ENCODE results near the gene DGKI.

DGKI gene

GRCh38 chr7:137847568-137848050 lies 835 bp upstream of the DGKI start:
- DNase-seq (ENCODE audit: low read depth, low spot score): no peak
- TF ChIP-seq YY1 (IDR thresholded peaks at IDR 0.05; ENCODE audit: insufficient read depth, insufficient read length): no peak
- no peak for TF ChIP-seq ZNF274 (IDR thresholded peaks at IDR 0.05; ENCODE audit: low read depth, low read length)
- no peak for TF ChIP-seq SUZ12 (IDR thresholded peaks at IDR 0.05; ENCODE audit: extremely low read depth, insufficient read depth, insufficient read length)
- Histone ChIP-seq H3K4me3 (ENCODE audit: insufficient read length, low read depth) (peak overlapping the region; percentile 39), H3K9me3 (ENCODE audit: insufficient read depth, low read length) (peaks cover 5% of the 10 kb centered on the region; the same call in 1 of the 2 replicates), H3K9ac (ENCODE audit: insufficient read length, low read depth) (no peak overlapping the region), H3K27me3 (ENCODE audit: insufficient read depth, insufficient read length) (peaks cover 57% of the 10 kb centered on the region), H3K4me1 (ENCODE audit: insufficient read depth, insufficient read length) (no peaks in the 10 kb centered on the region), H3K36me3 (ENCODE audit: insufficient read depth, insufficient read length, low read length) (no peaks in the 10 kb centered on the region)

DNA sequence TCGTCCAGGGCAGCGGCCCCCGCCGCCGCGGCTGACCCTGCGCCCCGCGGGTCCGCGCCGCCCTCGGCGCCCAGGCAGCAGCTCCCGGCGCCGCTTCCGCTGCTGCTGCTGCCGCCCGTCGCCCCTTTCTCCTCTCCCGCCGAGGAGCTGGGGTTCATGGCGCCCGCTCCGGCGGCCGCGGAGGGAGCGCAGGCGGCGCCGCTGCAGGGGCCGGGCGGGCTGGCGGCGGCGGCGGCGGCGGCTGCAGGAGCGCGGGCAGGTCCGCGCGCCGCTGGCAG lies 286 bp downstream of the DGKI start:
- TF ChIP-seq ZNF274 (IDR thresholded peaks at IDR 0.05; ENCODE audit: low read depth, low read length) (no peak), SUZ12 (IDR thresholded peaks at IDR 0.05; ENCODE audit: extremely low read depth, insufficient read depth, insufficient read length) (peak; percentile 53)
- no peaks in the 10 kb centered on the region for H3K36me3 ChIP-seq (ENCODE audit: insufficient read depth, insufficient read length, low read length)
- H3K9me3 ChIP-seq (ENCODE audit: insufficient read depth, low read length): peaks cover 5% of the 10 kb centered on the region; the same call in 1 of the 2 replicates
- no peaks in the 10 kb centered on the region for H3K4me1 ChIP-seq (ENCODE audit: insufficient read depth, insufficient read length)
- DNase-seq (ENCODE audit: low read depth, low spot score): no peak
- peaks cover 57% of the 10 kb centered on the region for H3K27me3 ChIP-seq (ENCODE audit: insufficient read depth, insufficient read length)
- peak overlapping the region; percentile 30 for H3K4me3 ChIP-seq (ENCODE audit: insufficient read length, low read depth)
- H3K9ac ChIP-seq (ENCODE audit: insufficient read length, low read depth): no peak overlapping the region

- Histone ChIP-seq H3K9me3 (ENCODE audit: insufficient read depth, low read length) (no peaks in the 10 kb centered on the region), H3K4me1 (ENCODE audit: insufficient read depth, insufficient read length) (peaks cover 1% of the 10 kb centered on the region), H3K36me3 (ENCODE audit: insufficient read depth, insufficient read length, low read length) (no peaks in the 10 kb centered on the region), H3K4me3 (ENCODE audit: insufficient read length, low read depth) (no peak overlapping the region), H3K27me3 (ENCODE audit: insufficient read depth, insufficient read length) (peaks cover 57% of the 10 kb centered on the region), H3K9ac (ENCODE audit: insufficient read length, low read depth) (no peak overlapping the region)
- TF ChIP-seq SUZ12 (IDR thresholded peaks at IDR 0.05; ENCODE audit: extremely low read depth, insufficient read depth, insufficient read length): no peak
- TF ChIP-seq ZNF274 (IDR thresholded peaks at IDR 0.05; ENCODE audit: low read depth, low read length): no peak
- no peak for TF ChIP-seq YY1 (IDR thresholded peaks at IDR 0.05; ENCODE audit: insufficient read depth, insufficient read length)
- DNase-seq (ENCODE audit: low read depth, low spot score): no peak
These were observed 1.9 kb downstream of the DGKI start for GRCh38 chr7:137844677-137845425.

DNA sequence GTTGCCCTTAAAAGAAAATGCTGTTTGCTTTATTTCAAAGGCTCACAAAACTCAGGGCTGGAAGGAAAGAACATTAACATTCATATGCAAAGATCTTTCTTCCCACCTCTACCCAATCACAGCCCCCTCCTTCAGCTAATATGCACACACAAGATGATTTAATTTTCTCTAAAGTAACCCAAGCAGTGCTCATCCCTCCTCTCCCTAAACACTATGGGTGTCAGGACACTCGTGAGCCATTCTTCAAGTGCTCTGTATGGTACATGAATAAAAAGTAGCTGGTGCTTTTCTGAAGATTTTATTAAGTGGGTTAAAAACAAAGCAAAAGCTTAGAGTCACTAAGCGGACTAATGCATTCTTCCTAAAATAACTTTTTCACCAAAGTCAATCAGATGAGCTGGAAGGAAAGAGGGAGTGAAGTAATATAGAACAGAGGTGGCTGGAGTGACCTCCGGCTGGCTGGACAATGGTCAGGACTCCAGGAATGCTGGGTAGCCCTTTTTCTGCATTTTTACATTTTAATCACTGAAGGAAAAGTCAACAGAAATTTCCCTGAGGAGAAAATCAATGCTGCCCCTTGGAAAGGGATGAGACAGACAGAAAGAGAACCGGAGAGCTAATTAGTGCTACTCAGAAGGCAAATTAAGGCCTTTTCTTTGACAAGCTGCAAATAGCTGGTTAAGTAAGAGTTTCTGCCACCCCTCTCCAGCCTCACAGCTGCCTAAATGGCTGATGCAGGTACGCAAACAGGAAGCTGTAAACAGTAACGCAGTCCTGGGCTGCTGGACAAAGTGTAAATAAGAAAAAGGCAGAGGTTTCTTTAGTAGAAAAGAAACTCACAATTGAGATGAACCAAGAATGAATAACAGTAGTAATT lies 6.6 kb downstream of the DGKI start:
- peaks cover 1% of the 10 kb centered on the region for H3K4me1 ChIP-seq (ENCODE audit: insufficient read depth, insufficient read length)
- no peaks in the 10 kb centered on the region for H3K9me3 ChIP-seq (ENCODE audit: insufficient read depth, low read length)
- TF ChIP-seq SUZ12 (IDR thresholded peaks at IDR 0.05; ENCODE audit: extremely low read depth, insufficient read depth, insufficient read length) (no peak), ZNF274 (IDR thresholded peaks at IDR 0.05; ENCODE audit: low read depth, low read length) (no peak), YY1 (IDR thresholded peaks at IDR 0.05; ENCODE audit: insufficient read depth, insufficient read length) (no peak)
- no peak overlapping the region for H3K9ac ChIP-seq (ENCODE audit: insufficient read length, low read depth)
- H3K36me3 ChIP-seq (ENCODE audit: insufficient read depth, insufficient read length, low read length): no peaks in the 10 kb centered on the region
- no peak for DNase-seq (ENCODE audit: low read depth, low spot score)
- peaks cover 15% of the 10 kb centered on the region for H3K27me3 ChIP-seq (ENCODE audit: insufficient read depth, insufficient read length)
- H3K4me3 ChIP-seq (ENCODE audit: insufficient read length, low read depth): no peak overlapping the region

- peaks cover 2% of the 10 kb centered on the region for H3K27me3 ChIP-seq (ENCODE audit: insufficient read depth, insufficient read length)
These were observed 8.0 kb downstream of the DGKI start for GRCh38 chr7:137838706-137839315.

DNA sequence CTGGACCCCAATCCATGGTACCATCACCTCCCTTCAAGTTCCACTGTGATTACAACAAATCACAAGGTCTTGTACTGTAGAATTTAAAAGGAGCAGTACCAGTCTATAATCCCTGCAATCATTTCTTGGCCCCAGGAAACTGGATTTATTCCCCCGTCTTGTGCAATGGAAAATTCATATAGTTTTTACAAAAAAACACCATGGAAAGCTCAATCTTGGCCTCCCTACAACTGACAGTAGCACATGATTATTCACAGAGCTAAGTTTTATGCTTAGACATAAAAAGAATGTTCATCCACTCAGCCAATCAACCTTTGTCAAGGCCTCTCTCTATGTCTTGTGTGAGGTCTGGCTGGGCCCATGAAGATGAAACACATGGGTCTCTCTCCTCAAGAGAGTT lies 10.2 kb downstream of the DGKI start:
- Histone ChIP-seq H3K4me1 (ENCODE audit: insufficient read depth, insufficient read length) (peaks cover 1% of the 10 kb centered on the region), H3K36me3 (ENCODE audit: insufficient read depth, insufficient read length, low read length) (no peaks in the 10 kb centered on the region), H3K27me3 (ENCODE audit: insufficient read depth, insufficient read length) (no peaks in the 10 kb centered on the region), H3K4me3 (ENCODE audit: insufficient read length, low read depth) (no peak overlapping the region), H3K9me3 (ENCODE audit: insufficient read depth, low read length) (peaks cover 13% of the 10 kb centered on the region), H3K9ac (ENCODE audit: insufficient read length, low read depth) (no peak overlapping the region)
- no peak for DNase-seq (ENCODE audit: low read depth, low spot score)
- TF ChIP-seq YY1 (IDR thresholded peaks at IDR 0.05; ENCODE audit: insufficient read depth, insufficient read length): no peak
- no peak for TF ChIP-seq SUZ12 (IDR thresholded peaks at IDR 0.05; ENCODE audit: extremely low read depth, insufficient read depth, insufficient read length)
- TF ChIP-seq ZNF274 (IDR thresholded peaks at IDR 0.05; ENCODE audit: low read depth, low read length): no peak

More at GRCh38 chr7:137838706-137839315, 8.0 kb downstream of the DGKI start:
- no peak overlapping the region for H3K4me3 ChIP-seq (ENCODE audit: insufficient read length, low read depth)
- no peak for DNase-seq (ENCODE audit: low read depth, low spot score)
- H3K9ac ChIP-seq (ENCODE audit: insufficient read length, low read depth): no peak overlapping the region
- no peaks in the 10 kb centered on the region for H3K9me3 ChIP-seq (ENCODE audit: insufficient read depth, low read length)
- peaks cover 1% of the 10 kb centered on the region for H3K4me1 ChIP-seq (ENCODE audit: insufficient read depth, insufficient read length)
- no peak for TF ChIP-seq SUZ12 (IDR thresholded peaks at IDR 0.05; ENCODE audit: extremely low read depth, insufficient read depth, insufficient read length)
- TF ChIP-seq ZNF274 (IDR thresholded peaks at IDR 0.05; ENCODE audit: low read depth, low read length): no peak
- TF ChIP-seq YY1 (IDR thresholded peaks at IDR 0.05; ENCODE audit: insufficient read depth, insufficient read length): no peak
- H3K36me3 ChIP-seq (ENCODE audit: insufficient read depth, insufficient read length, low read length): no peaks in the 10 kb centered on the region

- Histone ChIP-seq H3K4me1 (ENCODE audit: insufficient read depth, insufficient read length) (peaks cover 1% of the 10 kb centered on the region), H3K4me3 (ENCODE audit: insufficient read length, low read depth) (no peak overlapping the region), H3K36me3 (ENCODE audit: insufficient read depth, insufficient read length, low read length) (no peaks in the 10 kb centered on the region), H3K27me3 (ENCODE audit: insufficient read depth, insufficient read length) (no peaks in the 10 kb centered on the region), H3K9me3 (ENCODE audit: insufficient read depth, low read length) (peaks cover 17% of the 10 kb centered on the region), H3K9ac (ENCODE audit: insufficient read length, low read depth) (no peak overlapping the region)
- no peak for DNase-seq (ENCODE audit: low read depth, low spot score)
- TF ChIP-seq ZNF274 (IDR thresholded peaks at IDR 0.05; ENCODE audit: low read depth, low read length) (no peak), YY1 (IDR thresholded peaks at IDR 0.05; ENCODE audit: insufficient read depth, insufficient read length) (no peak), SUZ12 (IDR thresholded peaks at IDR 0.05; ENCODE audit: extremely low read depth, insufficient read depth, insufficient read length) (no peak)
These were observed 10.7 kb downstream of the DGKI start for GRCh38 chr7:137836113-137836509.

Measured in NT2/D1 (cell line).